ENCODE measurements around the gene MED10. TPM values are rescaled to one million over a fixed set of nuclear protein-coding genes. Genes with fewer than 3 reads are reported as not detected.

MED10 gene
- total RNA-seq, 2 donors from 2014 or later: 14.2 to 17.4 TPM

DNA sequence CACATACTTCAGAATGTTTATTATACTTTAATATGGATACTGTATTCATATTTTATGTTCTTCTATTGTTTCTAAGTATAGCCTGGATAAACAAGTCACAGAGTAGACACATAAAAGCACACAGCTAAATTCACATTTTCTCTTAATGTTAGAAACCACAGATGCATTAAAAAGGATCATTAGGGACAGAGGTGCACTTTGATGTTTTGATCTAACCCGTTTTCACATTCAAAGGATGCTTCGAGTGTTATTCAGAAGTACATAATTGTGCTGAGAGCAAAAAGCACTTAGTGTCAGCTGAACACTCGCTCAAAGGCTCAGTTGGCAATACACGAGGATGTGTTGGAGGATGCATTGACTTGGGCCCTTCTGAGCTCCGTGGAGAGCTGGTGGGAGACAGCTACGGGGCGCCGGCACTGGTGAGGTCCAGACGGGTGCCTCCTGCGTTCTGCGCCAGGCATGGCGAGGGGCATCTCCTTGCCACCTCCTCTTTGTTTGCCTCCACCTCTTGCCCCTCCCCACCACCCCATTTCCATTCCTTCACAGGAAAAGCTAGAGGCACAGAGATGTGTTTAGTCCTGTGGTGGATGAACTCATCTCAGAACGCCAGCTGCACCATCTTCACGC is 35.5 kb downstream of the MED10 start:
- Histone ChIP-seq H3K36me3 (no peaks in the 10 kb centered on the region), H3K27me3 (no peaks in the 10 kb centered on the region), H3K4me3 (no peak overlapping the region), H3K9me3 (no peaks in the 10 kb centered on the region), H3K27ac (no peak overlapping the region), H3K4me1 (no peaks in the 10 kb centered on the region)
- TF ChIP-seq, protein P1, sequence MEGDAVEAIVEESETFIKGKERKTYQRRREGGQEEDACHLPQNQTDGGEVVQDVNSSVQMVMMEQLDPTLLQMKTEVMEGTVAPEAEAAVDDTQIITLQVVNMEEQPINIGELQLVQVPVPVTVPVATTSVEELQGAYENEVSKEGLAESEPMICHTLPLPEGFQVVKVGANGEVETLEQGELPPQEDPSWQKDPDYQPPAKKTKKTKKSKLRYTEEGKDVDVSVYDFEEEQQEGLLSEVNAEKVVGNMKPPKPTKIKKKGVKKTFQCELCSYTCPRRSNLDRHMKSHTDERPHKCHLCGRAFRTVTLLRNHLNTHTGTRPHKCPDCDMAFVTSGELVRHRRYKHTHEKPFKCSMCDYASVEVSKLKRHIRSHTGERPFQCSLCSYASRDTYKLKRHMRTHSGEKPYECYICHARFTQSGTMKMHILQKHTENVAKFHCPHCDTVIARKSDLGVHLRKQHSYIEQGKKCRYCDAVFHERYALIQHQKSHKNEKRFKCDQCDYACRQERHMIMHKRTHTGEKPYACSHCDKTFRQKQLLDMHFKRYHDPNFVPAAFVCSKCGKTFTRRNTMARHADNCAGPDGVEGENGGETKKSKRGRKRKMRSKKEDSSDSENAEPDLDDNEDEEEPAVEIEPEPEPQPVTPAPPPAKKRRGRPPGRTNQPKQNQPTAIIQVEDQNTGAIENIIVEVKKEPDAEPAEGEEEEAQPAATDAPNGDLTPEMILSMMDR (IDR thresholded peaks at IDR 0.05): no peak
- DNase-seq (ENCODE audit: low spot score): no peak

DNA sequence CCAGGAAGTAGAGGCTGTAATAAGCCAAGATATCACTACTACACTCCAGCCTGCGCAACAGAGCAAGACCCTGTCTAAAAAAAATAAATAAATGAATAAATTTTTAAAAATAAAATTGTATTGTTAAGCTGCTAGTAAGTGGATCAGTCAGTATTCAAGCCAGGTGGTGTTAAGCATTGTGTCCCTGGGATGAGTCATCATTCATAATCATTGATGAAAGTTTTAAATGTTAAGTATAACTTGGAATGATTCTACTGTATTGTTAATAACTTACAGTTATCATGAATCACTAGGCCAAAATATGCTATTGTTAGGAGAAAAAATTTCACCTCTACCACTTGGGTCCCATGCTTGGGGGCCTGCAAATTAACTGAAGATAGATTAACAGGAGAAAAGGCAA is 38.2 kb downstream of the MED10 start:
- Histone ChIP-seq H3K9me3 (no peaks in the 10 kb centered on the region), H3K27ac (no peak overlapping the region), H3K4me3 (no peak overlapping the region), H3K4me1 (no peaks in the 10 kb centered on the region), H3K27me3 (no peaks in the 10 kb centered on the region), H3K36me3 (no peaks in the 10 kb centered on the region)
- no peak for DNase-seq (ENCODE audit: low spot score)
- TF ChIP-seq, protein P1 (IDR thresholded peaks at IDR 0.05): no peak

DNA sequence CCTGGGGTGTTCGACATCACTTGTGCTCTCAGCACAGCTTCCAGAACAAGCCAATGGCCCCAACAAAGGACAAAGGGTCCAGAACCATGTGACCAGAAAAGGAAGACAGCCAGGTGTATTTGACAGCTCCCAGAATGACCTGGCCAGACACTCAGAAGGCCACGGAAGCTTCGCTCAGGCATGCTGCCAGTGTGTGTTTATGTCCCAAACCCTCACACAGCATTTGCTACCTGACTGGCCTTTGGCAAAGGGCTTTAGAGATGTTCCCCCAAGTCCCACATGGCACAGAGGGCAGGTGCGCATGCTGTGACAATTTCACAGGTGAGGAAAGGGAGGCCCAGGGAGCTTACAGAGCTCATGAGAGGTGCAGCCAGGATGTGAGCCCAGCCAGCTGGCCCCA is 39.5 kb downstream of the MED10 start:
- Histone ChIP-seq H3K27ac (no peak overlapping the region), H3K4me3 (no peak overlapping the region), H3K4me1 (no peaks in the 10 kb centered on the region), H3K27me3 (no peaks in the 10 kb centered on the region), H3K9me3 (no peaks in the 10 kb centered on the region), H3K36me3 (no peaks in the 10 kb centered on the region)
- TF ChIP-seq, protein P1 (IDR thresholded peaks at IDR 0.05): no peak
- DNase-seq (ENCODE audit: low spot score): no peak

DNA sequence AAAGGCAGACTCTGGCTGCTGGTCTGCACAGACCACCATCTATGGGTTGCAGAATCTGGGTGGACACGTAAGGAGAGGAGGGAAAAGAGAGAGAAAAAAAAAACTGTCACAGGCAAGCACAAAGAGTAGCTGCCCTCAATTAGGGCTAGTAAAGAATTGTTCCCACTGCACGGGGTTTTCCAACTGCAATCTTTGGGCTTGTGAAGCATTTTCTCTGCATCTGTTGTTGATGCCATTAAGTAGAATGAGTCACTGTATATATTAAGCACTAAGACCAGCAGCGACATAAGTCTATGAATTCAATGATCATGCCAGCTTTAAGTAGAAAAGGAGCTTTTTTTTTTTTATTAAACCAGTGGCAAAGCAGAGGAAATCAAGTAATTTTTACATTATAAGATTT is 40.2 kb downstream of the MED10 start:
- H3K4me3 ChIP-seq: no peak overlapping the region
- no peaks in the 10 kb centered on the region for H3K36me3 ChIP-seq
- TF ChIP-seq, protein P1 (IDR thresholded peaks at IDR 0.05): no peak
- no peaks in the 10 kb centered on the region for H3K4me1 ChIP-seq
- no peak for DNase-seq (ENCODE audit: low spot score)
- no peaks in the 10 kb centered on the region for H3K27me3 ChIP-seq
- no peak overlapping the region for H3K27ac ChIP-seq
- H3K9me3 ChIP-seq: no peaks in the 10 kb centered on the region

DNA sequence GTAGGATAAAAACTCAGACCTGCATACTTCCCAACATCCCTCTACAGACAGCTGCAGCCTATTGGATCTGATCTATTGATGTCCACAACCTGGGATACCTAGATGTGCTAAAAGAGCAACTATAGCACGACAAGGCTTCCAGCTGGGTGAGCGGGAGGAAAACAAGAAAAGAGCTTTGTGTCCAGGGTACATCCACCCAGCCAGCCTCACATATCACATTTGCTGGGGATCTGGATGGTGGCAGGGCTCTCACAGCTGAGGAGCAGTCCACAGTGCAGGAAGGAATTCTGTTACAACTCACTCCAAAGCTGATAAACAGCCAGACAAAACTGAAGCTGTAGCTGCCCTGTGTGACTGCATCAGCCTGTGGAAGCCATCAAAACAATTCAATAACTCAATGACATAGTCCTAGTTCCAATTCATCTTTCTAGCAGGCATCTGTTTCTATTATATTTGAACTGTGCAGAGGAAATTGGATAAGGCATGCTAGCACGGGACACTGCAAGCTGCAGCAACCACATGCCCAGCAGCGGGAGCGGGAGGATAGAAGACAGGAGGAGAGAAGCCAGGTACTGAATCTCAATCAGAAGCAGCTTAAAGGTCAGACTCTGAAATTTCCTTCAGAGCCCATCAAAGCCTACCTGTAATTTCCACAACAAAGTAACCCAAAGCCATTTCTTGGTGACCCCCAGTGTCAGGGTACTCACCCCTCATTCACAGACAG is 45.0 kb downstream of the MED10 start:
- DNase-seq (ENCODE audit: low spot score): no peak
- TF ChIP-seq, protein P1 (IDR thresholded peaks at IDR 0.05): no peak
- no peaks in the 10 kb centered on the region for H3K36me3 ChIP-seq
- peaks cover 0 to 12% of the 10 kb centered on the region in 2 donors for H3K9me3 ChIP-seq
- no peaks in the 10 kb centered on the region for H3K4me1 ChIP-seq
- H3K27me3 ChIP-seq: no peaks in the 10 kb centered on the region
- H3K4me3 ChIP-seq: no peak overlapping the region
- H3K27ac ChIP-seq: no peak overlapping the region
